H7 (cell line): Measurements from ENCODE around the gene ALDH1L1. TPM values are rescaled to one million over a fixed set of nuclear protein-coding genes. Genes with fewer than 3 reads are reported as not detected.
"Not testable (repeated sequence)": the region's sequence is repeated elsewhere in the genome, so short reads cannot be mapped to it uniquely, and the experiment has no call there.

Experiments used
- DNase-seq: peaks from one replicate; pipeline ENCODE4 v3.0.0; 2012
- H3K27me3 ChIP-seq: 2 replicates; pipeline ENCODE4 v1.6.0; 2011; ENCODE audit warnings: mild to moderate bottlenecking, low read length; ENCODE audit not compliant: control insufficient read depth, insufficient read depth
- H3K36me3 ChIP-seq: replicated peaks from 2 replicates; pipeline ENCODE4 v1.5.1; 2011; ENCODE audit warnings: low read length; ENCODE audit not compliant: control insufficient read depth, insufficient read depth
- H3K4me3 ChIP-seq: 2 replicates; pipeline ENCODE4 v1.5.1; 2011; ENCODE audit warnings: low read depth, mild to moderate bottlenecking, control low read depth, low read length, moderate library complexity; ENCODE audit not compliant: insufficient read depth
- total RNA-seq: library from RNA; depleted of rRNA; stranded (reverse); fragments of >200 nt; shearing (Covaris generic); gene quantifications from 2 replicates; pipeline ENCODE4 v1.2.3, GENCODE V29; 2014

The ALDH1L1 gene
- total RNA-seq, 1 experiment from 2014 or later = 0.28 TPM

DNA sequence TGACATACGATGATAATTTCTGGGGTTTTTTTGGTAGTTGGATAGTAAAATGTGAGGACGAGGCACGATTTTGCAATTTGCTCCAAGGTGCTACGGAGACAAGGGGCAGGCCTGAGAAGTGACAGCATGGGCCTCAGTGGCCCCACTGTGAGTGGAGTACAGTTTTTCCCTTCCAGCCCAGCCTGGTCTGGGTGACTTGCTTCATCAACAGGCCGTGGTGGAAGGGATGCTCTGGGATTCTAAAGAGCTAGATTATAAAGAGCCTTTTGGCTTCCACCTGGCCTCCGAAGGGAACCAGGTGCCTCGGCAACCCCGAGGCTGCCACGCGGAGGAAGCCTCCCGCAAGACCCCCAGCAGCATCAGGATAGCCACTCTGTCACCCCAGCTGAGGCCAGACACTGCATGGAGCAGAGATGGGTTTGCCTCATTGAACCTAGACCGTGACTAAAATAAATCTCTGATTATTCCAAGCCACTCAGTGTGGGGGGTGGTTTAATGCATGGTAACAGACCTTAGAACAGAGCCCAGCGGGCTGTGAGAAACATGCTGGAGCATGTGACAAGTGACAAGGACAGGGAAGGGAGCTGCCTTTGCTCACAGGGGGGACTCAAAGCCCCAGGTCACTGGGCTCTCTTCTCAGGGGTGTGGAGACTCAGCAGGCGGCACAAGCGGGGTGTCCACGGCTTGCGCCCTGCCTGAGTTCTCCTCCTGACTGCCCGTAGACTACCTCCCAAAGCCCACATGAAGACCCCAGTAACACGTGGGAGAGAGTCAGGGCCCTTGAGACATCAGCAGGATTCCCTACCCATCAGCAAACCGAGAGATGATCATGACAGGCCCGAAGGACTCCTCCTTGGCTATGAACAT lies 73.8 kb downstream of the ALDH1L1 start:
- Histone ChIP-seq H3K36me3 (no peaks in the 10 kb centered on the region), H3K27me3 (no peaks in the 10 kb centered on the region), H3K4me3 (no peak overlapping the region)
- peak; percentile 36 for DNase-seq

DNA sequence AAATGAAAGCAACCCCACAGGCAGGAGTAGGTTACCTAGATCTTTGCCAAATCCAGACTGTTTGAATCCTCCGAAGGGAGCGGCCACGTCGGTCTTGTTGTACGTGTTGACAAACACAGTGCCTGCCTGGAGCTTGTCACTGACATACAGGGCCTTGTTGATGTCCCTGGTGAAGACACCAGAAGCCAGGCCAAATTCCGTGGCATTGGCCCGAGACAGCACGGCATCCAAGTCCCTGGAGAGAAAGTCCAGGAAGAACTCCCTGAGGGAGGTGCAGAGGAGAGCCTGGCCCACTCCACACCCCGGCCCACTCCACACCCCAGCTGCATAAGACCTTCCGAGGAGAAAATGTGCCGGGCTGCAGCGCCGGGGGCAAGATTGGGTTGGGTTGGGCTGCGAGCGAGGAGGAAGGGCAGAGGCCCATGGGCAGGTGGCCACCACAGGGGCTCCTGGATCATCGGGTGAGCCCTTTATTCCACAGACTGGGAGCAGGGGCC lies 74.6 kb downstream of the ALDH1L1 start:
- H3K36me3 ChIP-seq = no peaks in the 10 kb centered on the region
- H3K4me3 ChIP-seq = no peak overlapping the region
- peak; percentile 36 for DNase-seq
- H3K27me3 ChIP-seq = no peaks in the 10 kb centered on the region

DNA sequence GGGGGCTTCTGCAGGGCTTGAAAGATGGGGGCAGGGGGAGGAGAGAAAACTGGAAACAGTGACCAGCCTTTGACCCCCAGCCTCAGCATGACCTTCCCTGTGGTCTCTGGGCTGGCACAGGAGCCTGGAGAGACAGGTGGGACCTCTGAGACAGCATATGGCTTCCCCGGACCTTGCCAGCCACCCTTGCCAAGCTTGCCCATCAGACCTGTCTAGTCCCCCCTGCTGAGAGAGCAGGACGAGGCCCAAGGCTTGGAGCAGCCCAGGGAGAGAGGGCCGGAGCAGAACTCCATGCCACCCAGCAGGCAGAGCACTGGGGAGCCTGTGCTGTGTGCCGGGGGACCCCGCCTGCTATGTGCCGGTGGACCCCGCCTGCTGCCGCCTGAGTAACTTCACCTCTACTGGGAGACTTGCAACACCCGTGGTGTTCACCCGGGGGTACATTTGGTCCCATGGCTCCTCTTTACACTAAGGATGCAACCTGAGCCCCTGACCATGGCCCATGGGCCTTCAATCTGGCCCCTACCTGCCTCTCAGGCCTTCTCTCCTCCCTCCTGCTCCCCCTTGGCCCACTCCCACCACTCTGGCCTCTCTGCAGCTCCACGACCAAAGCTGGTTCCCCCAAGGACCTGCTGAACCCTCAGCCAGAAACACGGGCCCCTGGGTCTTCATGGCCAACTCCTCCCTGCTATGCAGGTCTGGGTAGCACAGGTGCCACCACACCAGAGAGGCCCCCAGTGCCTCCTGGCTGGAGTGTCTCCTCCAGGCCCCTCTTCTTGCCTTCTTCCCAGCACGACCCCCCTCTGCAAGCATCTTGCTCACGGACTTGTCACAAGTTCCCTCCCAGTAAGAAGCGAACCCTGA lies 75.4 kb downstream of the ALDH1L1 start:
- Histone ChIP-seq H3K27me3 (no peaks in the 10 kb centered on the region), H3K4me3 (no peak overlapping the region), H3K36me3 (no peaks in the 10 kb centered on the region)
- peak; percentile 40 for DNase-seq

DNA sequence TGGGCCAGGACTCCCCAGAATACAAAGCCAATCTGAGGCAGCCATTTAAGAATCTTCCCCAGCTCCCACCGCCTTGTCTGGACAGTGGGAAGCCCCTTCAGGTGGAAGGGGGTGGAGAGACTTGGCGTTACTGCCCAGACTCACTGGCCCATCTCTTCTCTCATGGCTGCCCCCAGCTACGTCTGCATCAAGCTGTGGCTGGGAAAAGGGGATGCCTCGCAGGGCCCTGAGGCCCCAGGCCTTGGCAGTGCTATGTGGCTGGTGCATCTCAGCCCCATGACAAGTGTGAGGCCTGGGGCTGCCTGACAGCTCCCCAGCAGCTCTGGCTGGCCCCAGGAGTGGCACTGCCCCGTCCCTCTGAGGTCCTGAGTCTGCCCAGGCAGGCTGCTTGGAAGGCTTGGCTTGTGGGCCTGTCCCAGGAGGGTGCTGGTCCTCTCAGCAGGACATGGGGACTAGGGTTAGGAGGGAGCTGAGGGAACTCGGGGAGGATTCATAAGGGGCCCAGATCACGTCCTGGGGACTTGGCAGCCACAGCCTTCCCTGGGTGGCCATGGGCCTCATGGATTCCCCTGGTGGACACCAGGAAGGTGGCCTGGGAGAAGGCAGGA lies 76.3 kb downstream of the ALDH1L1 start:
- no peak overlapping the region for H3K4me3 ChIP-seq
- DNase-seq = no peak
- H3K36me3 ChIP-seq = no peaks in the 10 kb centered on the region
- H3K27me3 ChIP-seq = no peaks in the 10 kb centered on the region

DNA sequence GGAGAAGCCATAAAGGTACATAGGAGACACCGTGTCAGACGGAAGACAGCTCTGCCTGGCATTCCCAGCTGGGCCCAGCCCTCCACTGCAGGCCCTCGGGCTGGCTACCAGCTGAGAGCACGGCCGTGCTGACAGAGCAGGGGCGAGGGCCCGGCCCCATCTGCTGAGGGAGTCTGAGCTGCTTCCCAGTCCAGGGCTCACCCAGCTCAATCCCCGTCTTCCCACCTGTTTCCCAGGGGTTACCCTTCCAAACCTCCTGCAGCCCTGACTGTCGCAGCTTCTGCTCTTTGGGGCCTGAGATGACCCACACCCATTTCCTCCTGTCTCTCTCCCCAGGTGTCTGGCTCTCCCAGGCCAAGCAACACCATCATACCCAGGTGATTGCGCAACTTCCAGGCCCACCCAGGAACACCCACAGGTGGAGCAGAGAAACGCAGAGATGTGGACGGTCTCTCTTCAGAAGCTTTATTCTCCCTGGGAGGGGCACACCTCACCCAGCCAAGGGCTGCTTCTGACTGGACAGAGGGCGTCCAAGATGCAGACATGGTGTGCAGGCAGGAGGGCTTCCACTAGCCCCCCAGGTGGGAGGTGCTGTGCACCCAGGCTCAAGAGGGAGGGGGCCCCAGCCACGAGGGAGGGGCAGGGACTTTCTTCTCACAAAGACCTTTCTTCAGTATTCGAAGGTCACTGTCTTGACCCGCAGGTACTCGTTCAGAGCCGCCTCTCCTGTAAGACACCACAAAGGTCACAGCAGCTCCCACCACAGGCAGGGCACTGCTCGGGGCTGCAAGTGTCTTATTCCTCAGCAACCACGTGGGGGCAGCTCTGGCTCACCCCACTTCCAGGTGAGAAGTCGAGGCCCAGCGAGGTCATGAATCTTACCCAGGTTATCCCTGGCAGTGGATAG lies 77.0 kb downstream of the ALDH1L1 start:
- DNase-seq = peak; percentile 87
- Histone ChIP-seq H3K36me3 (no peaks in the 10 kb centered on the region), H3K27me3 (no peaks in the 10 kb centered on the region), H3K4me3 (no peak overlapping the region)

DNA sequence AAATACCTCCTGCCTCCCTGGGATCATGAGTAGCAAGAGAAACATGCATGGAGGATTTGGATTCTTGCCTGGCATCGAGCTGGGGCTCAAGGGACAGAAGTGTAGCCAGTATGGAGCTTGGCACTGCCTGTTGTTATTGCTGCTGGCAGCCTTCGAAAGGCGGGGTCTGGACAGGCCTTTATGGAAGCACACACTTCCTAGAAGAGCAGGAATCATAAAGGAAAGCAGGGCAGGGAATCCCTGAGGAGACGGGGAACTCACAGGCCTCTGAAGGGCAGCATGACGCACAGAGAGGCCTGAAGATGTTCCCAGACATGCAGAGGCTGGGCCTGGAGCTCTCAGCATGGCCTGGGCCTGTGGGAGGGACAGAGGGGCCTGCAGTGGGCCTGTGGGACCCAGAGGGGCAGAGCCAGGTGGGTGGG lies 77.8 kb downstream of the ALDH1L1 start:
- no peak for DNase-seq
- no peak overlapping the region for H3K4me3 ChIP-seq
- H3K36me3 ChIP-seq = no peaks in the 10 kb centered on the region
- H3K27me3 ChIP-seq = no peaks in the 10 kb centered on the region

DNA sequence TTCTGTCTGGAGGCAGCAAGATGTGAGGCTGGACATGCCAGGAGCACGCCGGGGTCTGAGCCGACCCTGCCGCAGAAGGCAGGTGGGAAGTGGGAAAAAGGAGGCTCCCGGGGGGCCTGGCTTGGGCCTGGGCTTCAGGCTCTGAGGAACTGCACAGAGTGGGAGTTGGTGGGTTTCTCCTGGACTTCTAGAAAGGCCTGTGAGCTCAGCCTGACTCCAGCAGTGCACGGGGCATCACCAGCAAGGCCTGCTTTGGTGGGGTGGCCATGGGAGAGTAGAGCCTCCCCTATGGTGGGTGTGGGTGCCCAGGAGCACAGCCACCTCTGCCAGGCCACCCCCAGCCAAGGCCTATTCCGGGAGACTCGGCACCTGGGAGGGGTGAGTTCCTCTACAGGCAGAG lies 78.4 kb downstream of the ALDH1L1 start:
- DNase-seq = no peak
- Histone ChIP-seq H3K4me3 (no peak overlapping the region), H3K36me3 (no peaks in the 10 kb centered on the region), H3K27me3 (no peaks in the 10 kb centered on the region)

DNA sequence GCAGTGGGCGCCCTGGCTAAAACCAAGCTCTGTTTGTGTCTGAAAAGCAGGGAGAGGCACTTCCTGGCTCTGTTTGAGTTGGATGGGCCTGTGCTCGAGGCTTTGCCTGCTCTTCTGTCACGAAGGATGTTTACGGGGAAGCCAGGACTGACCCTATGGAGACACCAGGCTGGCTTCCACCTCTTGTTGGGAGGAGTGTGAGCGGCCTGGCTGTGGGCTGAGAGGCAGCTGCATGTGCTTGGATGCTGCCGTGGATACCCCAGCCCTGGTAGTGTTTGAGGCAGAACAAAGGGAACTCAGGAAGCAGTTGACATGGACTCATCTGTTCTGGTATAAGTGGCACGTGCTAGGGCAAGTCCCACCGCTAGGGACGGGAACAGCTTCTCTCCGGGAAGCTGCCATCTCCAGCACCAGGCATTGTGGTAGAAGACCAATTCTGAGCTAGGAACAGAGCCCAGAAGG lies 78.8 kb downstream of the ALDH1L1 start:
- no peaks in the 10 kb centered on the region for H3K27me3 ChIP-seq
- H3K4me3 ChIP-seq = no peak overlapping the region
- no peaks in the 10 kb centered on the region for H3K36me3 ChIP-seq
- peak; percentile 39 for DNase-seq

DNA sequence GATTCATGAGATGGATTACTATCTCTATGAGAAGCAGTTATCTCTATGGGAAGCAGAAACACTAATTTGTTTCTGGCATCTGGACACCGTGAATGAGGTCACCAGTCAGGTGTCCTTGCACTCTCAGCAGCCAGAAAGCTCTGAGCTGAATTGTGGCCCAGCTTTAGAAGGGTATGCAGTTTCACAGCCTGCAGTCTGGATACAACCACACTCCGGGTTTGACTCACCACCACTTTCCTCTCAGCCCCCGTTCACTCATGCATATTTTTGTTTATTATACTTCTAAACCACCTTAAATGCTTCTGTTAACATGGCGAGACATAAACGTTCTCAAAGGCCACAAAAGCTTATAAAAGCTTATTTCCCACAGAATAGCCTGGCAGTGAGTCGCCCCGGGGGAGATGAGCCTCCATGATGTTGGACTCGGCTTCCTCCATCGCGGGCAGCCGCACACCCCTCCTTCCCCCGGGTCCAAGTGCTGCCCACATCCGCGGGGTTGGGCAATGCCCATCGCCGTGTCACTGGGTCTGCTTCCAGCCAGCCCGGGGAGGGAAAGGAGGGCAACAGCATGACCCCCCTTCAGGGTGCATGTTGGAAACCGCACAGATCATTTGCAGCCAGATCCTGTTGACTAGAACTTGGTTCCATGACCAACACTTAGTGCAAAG lies 79.6 kb downstream of the ALDH1L1 start:
- no peak for DNase-seq
- H3K4me3 ChIP-seq = no peak overlapping the region
- no peaks in the 10 kb centered on the region for H3K27me3 ChIP-seq

DNA sequence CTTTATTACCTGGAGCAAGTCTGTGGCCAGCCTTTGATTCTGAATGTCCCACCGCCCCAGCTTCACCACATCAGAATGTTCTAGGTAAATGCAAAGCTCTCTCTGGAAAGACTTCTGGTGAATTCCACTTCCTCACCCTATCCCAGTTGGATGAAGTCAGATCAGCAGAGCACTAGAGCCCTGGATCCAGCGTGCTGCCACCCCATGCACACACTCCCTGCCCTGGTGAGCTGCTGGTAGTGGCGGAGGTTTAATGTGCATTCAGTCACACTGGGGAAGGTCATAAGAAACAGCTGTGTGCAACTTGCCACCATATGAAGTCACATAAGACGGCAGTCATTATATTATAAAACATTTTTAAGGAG lies 80.1 kb downstream of the ALDH1L1 start:
- Histone ChIP-seq H3K36me3 (no peaks in the 10 kb centered on the region), H3K27me3 (no peaks in the 10 kb centered on the region), H3K4me3 (no peak overlapping the region)
- DNase-seq = no peak

More for the DNA sequence above, 79.6 kb downstream of the ALDH1L1 start:
- no peaks in the 10 kb centered on the region for H3K36me3 ChIP-seq

DNA sequence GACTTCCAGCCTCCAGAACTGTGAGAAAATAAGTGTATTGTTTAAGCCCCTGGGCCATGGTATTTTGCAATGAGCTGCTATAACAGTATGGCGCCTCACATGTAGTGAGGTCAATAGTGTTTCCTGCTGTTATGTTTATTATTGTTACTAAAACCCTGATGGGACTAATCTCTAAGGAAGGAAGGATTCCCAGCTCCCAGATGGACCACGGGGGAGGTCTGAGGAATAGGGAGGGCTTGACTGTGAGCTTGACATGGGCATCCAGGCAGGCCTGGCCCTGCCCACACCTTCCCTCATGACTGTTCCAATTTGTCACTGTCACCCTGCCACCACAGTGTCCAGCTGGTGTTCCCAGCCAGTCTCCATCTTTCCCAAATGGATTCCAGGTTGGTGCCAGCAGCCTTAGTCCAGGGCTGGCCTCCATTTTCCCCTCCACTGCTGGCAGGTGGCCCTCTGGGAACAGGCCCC lies 82.0 kb downstream of the ALDH1L1 start:
- Histone ChIP-seq H3K36me3 (no peaks in the 10 kb centered on the region), H3K27me3 (no peaks in the 10 kb centered on the region), H3K4me3 (no peak overlapping the region)
- DNase-seq = no peak

DNA sequence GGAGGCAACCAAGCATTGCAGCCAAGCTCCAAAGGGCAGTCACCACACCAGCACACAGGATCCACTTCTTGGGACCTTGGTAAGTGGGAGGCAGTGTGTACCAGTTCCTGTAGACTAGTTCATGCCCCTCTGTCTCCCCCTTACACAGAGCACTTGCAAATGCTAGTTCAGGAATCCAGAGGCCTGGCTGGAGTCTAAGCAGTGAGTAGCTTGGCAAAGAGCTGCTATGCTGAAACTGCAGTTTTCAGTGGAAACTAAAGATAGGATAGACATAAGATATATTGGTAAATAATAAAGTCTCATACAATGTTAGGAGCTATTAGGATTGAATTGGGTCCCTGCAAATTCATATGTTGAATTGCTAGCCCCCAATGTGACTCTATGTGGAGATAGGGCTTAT lies 82.6 kb downstream of the ALDH1L1 start:
- DNase-seq = no peak
- Histone ChIP-seq H3K36me3 (no peaks in the 10 kb centered on the region), H3K4me3 (no peak overlapping the region), H3K27me3 (no peaks in the 10 kb centered on the region)

DNA sequence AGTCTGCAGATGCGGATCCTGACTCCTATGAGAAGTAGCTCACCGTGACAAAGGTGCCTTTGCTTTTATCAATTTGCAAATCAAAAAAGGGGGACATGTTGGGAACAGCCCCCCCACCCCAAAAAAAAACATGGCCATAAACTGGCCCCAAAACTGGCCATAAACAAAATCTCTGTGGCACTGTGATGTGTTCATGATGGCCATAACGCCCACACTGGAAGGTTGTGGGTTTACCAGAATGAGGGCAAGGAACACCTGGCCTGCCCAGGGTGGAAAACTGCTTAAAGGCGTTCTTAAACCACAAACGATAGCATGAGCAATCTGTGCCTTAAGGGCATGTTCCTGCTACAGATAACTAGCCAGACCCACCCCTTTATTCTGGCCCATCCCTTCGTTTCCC lies 84.1 kb downstream of the ALDH1L1 start:
- not testable (repeated sequence) for DNase-seq, H3K4me3 ChIP-seq, H3K36me3 ChIP-seq, H3K27me3 ChIP-seq
